NT2/D1 (cell line): Measurements from ENCODE around the gene TXK.

Source experiments
- YY1 ChIP-seq: IDR thresholded peaks from 2 replicates; pipeline ENCODE4 v1.6.1; 2011; ENCODE audit not compliant: insufficient read length, insufficient read depth
- ZNF274 ChIP-seq: IDR thresholded peaks from 2 replicates; pipeline ENCODE4 v1.6.1; 2011; ENCODE audit warnings: mild to moderate bottlenecking, low read depth, low read length

DNA sequence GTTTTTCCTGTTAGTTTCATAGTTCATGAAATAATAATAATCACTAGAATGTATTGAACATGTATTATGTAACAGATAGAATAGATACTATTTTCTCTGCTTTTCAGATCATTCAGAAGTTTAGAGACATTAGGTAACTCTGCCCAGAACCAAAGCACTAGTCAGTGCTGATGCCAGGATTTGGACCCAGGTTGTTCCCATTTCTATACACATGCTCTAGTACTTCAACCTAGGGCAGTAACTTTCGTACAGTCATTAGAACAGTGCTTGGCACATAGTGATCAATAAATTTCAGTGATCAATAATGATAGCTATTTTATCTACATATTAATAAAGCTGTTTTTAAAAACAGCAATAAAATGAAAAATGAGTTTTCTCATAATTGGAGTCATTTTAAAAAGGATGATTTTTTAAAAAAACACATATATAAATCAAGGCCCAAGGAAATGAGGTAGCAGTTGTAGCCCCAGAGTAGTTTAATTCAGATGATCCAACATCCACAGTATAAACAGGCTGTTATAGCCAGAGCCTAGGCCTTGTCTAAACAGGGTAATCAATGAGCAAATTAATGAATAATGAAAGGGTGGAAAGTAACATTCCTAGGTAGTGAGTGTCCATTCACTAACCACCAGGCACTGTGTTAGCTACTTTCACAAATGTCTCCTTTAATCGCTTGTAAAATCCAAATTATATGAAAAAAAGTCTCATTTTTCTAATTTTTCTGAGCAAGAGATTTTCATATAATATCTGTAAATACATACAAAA is 25.6 kb downstream of the TXK start:
- TF ChIP-seq YY1 (no peak), ZNF274 (no peak)
